NAMALWA (cell line): Measurements from ENCODE around the gene FOSL2.

Experiments used
- DNase-seq: peaks from one replicate; pipeline ENCODE4 v3.0.0-alpha.2; 2015; ENCODE audit warnings: low spot score

The FOSL2 gene

DNA sequence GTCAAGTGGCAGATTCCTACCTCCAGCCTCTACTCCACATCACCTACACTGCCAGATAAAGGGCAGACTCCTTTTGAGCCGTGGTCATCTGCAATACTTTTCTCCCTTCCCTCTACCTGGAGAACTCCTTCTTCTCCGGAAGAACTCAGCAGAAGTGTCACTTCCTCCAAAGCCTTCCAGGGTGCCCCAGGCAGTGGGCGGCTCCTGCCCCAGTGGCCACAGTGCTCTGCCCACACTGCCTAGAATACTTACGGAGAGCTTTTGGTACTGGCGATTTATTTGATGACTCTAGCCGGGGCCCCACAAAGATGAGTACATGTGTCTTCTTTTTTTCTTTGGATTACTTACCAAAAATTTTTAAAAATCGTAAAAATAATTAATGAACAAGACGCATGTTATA, 39.7 kb downstream of the FOSL2 start:
- DNase-seq: no peak

DNA sequence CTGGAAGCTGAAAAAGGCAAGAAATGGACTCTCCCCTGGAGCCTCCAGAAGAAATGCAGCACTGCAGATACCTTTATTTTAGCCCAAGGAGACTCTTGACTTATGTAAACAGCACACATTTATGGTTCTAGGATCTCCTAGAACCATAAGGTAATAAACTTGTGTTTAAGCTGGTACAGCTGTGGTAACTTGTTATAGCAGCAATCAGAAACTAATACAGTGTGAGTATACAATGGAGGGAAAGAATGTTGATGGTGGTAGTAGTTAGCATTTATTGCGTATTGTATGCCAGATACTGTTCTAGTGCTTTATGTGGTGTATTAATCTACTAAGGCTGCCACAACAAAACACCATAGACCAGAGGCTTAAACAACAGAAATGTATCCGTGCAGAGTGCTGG, 40.6 kb downstream of the FOSL2 start:
- DNase-seq: no peak

DNA sequence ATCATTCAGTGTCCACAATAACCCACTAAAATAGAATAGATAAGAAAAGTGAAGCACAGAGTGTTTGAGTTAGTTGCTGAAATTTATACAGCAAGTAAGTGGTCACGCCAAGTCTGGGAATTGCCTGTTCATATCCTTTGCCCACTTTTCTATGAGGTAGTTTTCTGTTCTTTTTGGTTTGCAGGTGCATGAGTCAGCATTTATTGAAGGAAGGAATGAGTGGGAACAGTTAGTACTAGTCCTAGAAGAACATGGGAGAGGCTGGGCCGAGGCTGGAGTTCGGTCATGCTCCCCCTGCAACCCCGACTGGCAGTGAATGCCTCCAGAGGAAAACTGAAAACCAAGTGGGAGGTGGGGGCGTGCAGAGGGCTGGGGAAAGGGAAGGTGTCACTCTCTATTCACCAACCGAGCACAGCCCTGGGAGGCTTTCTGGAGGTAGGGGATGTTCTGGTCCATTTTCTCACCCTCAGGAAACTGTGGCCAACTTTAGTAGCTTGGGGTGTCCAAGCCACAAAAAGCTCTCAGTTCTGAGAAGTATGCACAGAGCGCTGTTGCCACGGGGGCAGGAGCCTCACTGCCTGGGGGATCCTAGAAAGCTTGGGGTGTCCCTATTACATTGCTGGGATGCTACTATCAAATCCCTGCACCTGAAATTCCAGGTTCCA, 41.4 kb downstream of the FOSL2 start:
- no peak for DNase-seq

DNA sequence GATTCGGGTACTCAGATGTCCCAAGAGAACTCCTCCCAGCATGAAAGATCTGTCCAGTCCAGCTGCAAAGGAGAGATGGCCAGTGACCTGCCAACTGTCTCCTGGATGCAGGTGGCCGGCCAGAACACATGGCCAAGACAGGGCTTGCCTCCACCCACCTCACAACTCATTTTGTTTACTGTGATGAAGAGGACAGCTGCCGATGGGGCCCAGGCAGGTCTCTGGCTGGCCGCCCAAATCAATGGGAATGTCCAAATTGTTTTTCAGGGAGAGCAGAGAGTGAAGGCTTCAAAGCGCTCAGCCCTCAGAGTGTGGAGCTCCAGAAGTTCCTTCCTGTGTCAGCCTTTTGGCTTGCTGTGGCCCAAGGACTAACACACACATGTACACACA, 41.9 kb downstream of the FOSL2 start:
- no peak for DNase-seq

DNA sequence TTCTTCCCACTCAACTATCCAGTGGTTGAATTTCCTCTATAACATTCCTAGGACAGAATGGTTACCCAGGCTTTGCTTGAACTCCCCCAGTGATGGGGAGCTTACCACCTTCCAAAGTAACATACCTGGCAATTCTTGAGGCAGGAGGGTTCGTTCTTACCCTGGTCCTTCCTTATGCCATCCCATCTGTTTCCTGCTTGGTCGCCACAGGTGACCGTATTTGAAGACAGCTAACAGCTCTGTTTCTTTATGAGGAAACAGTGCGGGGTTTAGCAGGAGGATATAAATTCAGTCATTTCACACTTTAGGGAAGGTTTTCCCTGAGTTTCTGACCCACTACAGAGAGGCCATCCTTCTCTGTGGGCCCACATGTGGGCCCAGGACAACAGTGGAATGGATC, 42.6 kb downstream of the FOSL2 start:
- DNase-seq: no peak

DNA sequence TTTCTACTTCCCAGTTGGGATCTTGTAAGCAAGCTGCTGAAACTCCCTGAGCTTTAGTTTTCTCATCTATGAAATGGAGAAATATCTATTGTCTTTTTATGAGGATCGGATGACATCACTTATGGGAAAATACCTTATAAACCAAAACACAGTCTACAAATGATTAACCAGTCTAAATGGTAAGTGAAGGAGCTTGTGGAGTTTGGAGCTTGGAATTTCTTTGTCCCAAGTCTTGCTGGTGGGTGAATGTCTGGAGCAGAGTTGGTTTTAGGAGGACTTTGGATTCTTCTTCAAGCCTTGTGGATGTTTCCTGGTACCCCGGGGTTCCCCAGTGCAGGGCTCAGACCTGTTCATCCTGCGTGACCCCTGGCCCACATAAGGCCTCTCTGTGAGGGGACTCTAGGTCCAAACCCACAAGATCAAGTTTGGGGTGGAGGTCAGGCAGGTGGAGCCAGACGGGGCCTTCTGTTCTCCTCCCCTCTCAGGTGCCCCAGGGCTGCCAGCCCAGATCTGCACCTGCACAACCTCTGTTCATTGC, 43.2 kb downstream of the FOSL2 start:
- no peak for DNase-seq

DNA sequence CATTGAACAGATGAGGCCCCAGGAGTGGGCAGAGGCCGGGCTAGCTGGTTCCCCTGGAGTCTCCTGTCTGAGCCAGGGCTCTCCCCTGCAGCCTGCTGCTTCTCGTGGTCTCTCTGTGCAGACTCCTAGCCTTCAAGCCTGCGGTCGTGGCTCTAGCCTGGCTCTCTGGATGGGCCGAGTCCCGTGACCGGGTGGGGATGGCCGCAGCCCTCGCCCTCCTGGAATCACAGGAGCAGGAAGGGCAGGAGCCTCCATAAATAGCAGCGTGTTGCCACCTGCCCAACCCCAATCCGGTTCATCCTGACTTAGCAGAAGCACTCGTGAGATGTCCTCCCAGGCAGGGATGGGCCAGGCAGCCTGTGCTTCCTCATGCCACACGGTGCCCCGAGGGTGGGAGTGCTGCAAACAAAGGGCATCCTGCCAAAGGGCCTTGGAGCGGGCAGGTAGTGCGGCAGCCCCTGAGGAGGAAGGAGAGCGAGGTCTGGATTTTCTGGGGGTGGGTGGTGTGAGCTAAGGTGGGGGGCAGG, 43.9 kb downstream of the FOSL2 start:
- no peak for DNase-seq

DNA sequence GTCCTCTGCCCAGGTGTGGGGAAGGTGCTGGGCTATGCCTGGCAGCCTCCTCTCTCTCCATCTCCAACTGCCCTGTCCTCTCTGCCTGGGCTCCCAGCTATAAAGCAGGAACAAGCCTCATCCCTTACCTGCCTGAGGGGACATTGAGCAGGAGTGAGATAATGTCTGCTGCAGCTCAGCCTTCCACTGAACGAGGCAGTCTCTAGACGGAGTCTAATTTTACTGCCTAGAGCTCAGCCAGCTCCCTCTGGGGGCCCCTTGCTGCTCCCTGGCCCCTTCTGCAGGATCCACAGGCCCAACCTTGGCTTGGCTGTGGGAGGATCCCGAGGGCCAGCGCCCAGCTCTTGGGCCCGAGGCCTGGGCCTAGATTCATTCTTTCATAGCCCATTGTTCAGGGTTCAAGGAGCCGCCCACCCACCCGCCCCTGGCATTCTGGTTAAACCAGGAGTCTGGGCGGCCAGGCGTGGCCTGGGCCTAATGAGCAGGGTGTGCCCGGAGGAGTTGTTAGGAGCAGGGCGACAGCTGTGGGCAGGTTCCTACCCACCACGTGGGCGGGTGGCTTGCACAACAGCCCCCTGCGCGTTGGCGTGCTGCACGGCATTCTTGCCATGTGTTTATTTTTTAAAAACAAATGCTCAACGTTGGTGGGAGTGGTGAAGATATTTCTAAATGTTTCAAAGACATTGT, 44.6 kb downstream of the FOSL2 start:
- DNase-seq: no peak

DNA sequence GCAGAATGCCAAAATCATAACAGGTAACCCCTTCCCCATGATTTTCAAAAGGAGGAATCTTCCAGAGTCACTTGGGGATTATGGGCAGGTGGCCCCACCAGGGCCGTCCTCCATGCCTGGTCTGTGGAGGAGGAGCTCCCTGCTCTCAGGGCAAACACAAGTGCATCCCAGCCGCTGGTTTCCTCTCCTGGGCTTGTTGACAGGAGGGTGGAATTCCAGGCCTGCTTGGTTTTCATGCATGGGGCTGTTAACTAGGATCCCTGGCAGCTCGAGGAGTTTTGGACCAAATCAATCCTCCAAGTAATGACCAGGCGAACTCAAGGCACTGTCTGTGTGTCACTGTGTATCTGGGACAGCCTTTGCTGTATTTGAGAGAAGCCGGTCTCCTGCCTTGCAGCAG, 45.3 kb downstream of the FOSL2 start:
- no peak for DNase-seq

DNA sequence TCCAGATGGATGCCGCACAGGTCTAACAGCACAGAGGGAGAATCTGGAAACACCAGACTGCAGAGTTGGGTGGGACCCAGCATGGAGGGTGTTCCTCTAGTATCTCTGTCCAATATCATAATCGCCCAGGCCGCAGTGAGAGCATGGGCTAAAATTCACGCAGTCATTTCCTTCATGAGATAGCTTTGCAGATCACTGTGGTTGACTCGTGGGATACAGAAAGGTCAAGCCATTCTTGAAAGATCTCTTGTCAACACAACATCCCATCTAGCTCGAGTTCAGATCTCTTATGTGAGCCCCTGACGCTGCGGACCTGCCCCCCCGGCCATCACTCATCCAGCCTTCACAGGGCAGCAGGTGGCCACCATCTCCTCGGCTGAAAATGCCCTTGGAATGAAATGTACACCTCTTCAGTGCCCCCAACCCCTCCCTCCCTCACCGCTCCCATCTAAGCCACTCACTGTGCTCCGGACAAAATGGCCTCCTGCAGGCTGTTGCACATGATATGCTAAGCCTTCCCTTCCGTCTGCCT, 45.9 kb downstream of the FOSL2 start:
- no peak for DNase-seq

DNA sequence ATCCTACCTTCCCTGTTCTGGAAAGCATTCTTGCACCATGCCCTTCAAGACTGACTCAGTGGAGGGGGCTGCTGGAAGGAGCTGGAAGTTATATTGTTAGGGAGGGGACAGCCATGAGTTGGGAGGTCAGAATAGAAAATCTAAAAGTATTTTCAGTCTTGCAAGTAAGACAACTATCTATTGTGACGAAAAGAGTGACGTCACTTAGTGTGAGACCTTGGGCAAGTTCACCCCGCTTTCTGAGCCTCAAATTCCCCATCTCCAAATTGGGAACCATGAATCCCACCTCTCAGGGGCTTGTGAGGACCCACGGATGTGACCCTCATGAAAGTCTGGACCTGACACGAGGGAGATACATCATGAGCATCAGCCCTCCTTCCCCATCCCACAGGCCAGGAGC, 46.5 kb downstream of the FOSL2 start:
- no peak for DNase-seq

DNA sequence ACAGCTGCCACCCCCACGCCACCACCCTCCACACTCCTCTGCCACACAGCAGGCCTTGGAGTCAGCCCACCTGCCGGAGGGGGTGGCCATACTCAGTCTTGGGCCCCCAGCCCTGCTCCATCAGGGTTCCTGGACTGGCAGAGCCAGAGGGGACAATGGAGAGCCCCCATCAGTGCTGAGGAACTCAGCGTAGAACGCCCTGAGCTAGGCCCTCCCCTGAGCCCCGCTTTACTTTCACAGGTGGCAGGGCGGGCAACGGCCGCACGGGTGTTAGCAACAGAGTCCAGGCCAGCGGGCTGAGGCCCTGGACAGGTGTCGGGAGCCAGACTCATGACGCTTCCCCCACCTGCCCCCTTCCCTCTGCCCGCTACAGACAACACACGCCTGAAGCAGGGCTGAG, 47.1 kb downstream of the FOSL2 start:
- DNase-seq: no peak

DNA sequence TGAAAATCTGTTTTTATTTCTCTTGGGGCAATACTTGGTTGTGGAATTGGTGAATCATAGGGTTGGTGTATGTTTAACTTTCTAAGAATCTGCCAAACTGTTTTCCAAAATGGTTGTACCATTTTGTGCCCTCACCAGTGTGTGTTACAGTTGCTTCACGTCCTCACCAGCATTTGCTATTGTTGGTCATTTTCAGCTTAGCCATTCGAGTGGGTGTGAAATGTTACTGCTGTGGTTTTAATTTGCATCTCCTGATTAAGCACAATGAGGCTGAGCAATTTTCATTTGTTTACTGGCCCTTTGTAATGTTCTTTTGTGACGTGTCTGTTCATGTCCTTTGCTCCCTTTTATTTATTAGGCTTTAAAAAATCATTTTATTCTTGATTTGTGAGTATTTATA, 49.7 kb downstream of the FOSL2 start:
- no peak for DNase-seq

DNA sequence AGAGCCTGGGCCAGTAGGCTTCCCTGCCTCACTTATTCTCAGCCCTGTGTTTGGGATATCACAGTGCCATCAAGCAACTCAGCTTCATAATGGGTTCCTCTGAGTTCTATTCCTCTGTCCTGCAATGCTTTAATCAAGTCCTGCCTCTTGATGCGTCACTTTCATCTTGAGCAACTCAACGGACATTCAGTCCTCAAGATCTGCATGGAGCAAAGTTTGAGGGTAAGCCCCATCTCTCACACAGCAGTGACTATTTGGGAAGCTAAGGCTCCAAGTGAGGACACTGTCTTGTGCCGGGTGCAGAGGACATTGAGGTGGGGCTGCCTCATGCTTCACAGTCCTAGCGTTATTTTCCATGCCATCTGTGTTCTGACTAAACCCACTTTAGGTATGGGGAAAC, 52.3 kb downstream of the FOSL2 start:
- DNase-seq: no peak

DNA sequence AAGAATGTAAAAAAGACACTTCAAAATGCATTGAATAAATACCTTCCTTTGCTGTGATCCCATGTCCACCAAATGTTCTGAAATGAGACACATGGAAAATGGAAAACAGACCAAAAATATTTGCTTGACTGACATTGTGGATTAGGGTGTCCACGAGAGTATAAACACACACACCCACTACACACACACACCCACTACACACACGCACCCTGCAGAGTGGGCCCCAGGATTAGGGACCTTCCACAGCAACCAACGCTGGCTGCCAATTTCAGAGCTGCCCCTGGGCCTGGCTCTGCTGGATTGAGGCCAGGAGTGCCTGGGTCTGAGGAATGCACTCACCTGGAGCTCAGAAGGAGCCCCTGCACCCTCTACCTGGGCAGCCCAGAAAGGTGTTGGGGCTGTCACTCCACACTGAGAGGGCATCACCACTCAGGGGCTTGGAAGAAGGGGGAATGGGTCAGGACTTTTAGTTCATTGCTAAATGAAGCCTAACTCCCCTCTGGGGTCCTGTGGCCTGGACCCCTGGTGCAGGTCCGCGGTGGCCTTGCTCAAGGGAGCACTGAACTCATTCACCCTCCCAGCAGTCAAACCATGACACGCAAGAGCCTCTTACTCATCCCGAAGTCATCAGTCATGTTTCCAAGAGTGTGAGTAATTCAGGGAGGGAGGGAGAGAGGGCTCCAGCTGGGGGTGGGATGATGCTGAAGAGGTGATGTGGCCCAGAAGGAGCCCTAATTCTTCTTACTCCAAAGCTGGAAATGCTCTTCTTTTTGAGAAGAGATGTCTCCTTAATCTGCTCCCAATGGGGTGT, 53.0 kb downstream of the FOSL2 start:
- DNase-seq: no peak

DNA sequence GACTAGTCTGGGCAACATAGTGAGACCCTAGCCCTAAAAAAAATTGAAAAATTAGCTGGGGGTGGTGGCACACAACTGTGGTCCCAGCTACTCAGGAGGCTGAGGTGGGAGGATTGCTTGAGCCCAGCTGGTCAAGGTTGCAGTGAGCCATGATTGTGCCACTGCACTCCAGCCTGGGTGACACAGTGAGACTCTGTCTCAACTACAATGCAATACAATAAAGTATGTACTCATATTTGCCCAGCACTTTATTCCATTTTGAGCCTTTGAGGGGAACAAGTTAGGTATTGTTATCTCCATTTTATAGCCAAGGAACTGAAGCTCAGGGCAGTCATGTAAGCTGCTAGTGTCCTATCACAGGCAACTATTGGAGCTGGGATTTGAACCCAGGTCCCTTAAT, 53.9 kb downstream of the FOSL2 start:
- DNase-seq: no peak

DNA sequence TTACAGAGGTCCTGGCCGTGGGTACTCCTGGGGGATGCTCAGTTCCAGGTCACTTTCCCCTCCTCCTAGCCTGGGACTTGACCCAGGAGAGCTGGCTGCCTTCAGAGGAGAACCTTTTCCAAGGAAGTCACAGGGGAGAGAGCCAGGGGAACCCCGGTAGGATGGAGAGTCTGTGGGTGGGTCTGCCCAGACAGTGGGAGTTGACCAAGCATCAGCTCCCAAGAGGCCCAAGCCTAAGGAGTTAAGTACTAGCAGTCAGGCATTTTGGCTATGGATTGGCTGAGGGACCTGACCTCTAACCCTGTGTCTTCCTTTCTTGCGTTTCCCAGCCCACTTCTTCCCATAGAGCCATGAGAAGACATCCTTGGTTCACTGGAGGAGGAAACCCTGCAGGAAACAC, 54.4 kb downstream of the FOSL2 start:
- DNase-seq: no peak

DNA sequence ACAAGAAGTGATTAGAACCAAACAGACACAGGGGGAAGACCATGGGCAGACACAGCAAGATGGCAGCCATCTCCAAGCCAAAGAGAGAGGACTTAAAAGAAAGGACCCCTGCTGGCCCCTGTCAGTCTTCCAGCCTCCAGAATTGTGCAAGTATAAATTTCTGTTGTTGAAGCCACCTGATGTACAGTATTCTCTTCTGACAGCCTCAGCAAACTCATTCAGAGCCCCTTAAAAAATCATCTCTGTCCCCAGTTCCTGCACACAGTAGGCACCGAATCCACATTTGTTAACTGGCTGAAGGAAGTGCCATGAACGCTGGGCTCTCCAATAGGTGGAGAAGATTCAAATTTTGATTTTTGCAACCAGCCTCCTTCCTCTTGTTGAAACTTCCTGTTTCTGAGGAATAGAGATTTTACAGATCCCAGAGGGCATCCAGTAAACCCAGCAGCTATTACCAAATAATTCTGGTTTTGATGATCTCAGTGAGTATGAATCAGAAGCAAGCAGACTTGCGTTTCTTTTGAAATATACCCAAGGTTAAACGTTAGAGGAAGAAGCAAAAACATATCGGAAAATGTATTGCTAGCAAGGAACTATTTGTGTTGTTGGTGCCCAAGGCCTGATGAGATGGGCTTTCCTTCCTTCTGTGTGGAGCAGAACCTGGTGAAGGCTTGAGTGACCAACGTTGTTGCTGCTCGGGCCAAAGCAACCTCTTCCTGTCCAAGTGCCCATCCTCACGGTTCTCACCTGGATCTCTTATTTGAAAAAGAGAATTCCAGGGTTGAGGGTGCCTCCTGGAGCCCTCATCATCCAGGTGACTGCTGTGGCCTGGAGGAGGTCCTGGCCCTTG, 55.5 kb downstream of the FOSL2 start:
- DNase-seq: peak; percentile 3

DNA sequence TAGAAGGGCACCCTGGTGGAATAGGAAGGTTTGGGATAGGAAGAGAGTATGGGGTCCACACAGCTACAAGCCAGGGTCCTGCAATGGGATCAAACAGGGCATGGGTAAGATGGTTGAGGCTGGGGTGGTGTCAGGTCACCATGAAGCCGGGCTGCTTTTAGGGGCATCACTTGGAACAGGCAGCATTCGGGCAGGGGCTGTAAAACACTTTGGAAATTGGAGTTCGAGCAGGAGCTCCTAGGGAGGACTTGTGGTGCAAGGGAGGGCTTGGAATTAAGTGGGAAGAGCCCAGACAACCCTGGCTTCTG, 56.1 kb downstream of the FOSL2 start:
- no peak for DNase-seq

DNA sequence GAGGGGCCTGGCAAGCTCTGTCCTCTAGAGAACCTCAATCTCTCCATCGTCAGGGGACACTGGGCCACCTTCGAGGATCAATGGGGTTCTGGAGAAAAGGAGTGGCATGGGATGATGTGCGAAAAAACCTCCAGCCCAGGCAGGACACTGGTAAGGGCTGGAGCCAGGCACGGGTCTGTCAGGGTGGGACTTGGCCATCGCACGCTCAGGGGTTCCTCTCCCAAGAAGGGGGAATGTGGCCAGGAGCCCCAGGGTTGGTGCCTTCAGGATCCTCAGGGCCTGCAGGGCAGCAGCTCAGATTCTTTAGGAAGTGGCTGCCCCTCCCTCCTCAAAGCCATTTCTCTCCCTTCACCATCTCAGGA, 56.4 kb downstream of the FOSL2 start:
- no peak for DNase-seq

DNA sequence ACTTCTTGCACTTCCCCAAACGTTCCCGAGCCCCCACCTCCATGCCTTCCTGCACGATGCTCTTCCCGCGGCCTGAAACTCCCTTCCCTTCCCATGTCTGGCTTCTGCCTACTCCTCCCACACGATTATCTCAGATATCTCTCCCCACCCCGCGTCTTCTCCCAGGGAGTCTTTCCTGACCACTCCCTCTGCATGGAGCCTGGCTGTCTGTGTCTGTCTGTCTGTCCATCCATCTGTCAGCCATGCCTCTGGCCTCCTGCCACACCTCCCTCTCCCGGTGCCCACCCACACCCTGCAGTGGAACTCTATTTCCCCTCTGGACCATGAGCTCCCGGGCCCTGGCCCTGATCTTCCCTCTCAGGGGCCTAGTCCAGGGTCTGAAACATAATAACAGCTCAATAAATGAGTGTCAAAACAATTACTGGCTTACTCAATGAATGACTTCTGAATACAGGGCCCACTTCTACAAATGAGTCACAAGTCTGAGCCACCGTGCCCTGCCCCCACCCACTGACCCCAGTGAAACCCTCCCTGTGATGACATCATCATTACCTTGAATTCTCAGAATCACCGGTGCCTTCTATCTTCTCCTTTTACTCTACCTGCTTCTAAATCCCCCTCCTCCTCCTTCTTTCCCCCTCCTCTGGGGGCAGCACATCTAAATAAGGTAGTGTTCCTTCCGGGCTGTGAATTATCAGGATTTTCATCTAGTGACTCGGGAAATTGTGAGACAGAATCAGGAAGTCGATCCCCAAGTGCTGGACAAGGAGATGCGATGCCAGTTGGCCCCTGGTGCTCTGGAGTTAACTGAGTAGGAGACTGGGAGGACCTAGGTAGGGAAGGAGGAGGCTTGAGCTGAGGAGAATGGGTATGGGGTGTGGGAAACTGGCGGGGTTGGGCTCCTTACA, 57.1 kb downstream of the FOSL2 start:
- no peak for DNase-seq
